ENCODE results near the gene CARD11. TPM values are rescaled to one million over a fixed set of nuclear protein-coding genes. Genes with fewer than 3 reads are reported as not detected.
"Not testable (repeated sequence)": the region's sequence is repeated elsewhere in the genome, so short reads cannot be mapped to it uniquely, and the experiment has no call there.

The CARD11 gene
- polyA plus RNA-seq, 1 donor: 4.8 TPM

DNA sequence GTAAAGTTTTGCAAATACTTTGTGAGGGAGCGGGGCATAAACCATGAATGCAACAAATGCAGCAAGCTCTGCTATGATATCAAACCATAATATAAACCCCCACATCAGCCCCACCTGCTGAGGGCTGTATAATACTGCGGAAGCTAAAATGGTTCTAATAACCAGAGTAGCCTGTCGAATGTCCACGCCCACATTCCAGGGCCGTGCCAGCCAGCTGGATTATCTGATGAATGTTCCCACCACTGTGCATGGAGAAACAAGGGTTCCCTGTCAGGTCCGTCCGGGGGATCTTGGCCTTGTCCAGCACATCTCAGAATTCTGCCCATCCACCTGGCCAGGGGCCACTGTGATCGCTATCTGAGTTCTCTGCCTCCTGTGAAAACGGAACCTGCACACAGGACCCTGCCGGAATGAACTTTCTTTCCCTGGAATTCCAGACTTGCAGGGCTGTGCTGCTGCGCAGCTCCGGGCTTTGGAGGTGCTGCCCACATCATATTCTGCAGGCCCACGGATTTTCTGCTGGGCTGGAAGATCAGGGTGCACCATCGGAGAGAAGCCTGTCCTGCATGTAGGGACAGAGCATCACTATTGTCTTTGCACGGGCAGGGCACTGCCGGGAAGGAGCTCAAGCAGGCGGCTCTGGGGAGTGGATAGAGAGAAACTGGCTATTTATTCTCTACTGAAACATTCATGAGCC is 122.6 kb downstream of the CARD11 start:
- Histone ChIP-seq H3K4me1 (ENCODE audit: control insufficient read depth, insufficient read depth, low read length) (no peaks in the 10 kb centered on the region), H3K36me3 (ENCODE audit: control insufficient read depth, insufficient read depth, low read length) (no peaks in the 10 kb centered on the region), H3K4me3 (ENCODE audit: low read length) (no peak overlapping the region), H3K27ac (ENCODE audit: low read length) (no peak overlapping the region), H3K27me3 (ENCODE audit: control insufficient read depth, insufficient read depth, low read length) (no peaks in the 10 kb centered on the region), H3K9me3 (ENCODE audit: control insufficient read depth, low read depth, low read length) (no peaks in the 10 kb centered on the region)
- no CpG with 5 or more reads among the region's 17 CpGs for WGBS (ENCODE audit: insufficient coverage, low lambda C conversion rate)
- no peak for DNase-seq

DNA sequence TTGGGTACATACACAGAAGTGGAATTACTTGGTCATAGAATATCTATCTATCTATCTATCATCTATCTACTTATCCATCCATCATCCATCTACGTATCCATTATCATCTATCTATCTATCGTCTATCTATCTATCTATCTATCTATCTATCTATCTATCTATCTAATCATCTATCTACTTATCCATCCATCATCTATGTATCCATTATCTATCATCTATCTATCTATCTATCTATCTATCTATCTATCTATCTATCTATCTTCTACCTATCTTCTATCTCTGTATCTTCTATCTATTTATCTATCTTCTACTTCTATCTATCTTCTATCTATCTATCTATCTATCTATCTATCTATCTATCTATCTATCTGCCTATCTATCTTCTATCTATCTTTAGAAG is 123.2 kb downstream of the CARD11 start:
- H3K4me1 ChIP-seq (ENCODE audit: control insufficient read depth, insufficient read depth, low read length); H3K27ac ChIP-seq (ENCODE audit: low read length); H3K36me3 ChIP-seq (ENCODE audit: control insufficient read depth, insufficient read depth, low read length); H3K9me3 ChIP-seq (ENCODE audit: control insufficient read depth, low read depth, low read length); H3K27me3 ChIP-seq (ENCODE audit: control insufficient read depth, insufficient read depth, low read length); H3K4me3 ChIP-seq (ENCODE audit: low read length); DNase-seq: not testable (repeated sequence)
- 95% methylated on average over 2 of the region's 2 CpGs for WGBS (ENCODE audit: insufficient coverage, low lambda C conversion rate)

DNA sequence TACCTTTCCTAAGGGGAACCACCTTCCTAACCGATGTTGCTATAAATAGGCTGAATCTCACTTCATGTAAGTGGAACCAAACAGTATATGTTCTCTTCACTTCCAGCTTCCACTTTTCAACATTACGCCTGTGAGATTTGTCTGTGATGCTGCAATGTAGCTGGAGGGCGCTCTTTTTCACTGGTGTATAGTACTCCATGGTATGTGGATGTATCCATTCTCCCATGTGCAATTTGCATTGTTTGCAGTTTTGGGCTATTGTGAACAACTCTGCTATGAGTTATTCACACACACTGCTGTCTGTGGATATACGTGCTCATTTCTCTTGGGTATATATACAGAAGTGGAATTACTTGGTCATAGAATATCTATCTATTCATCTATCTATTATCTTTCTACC is 123.6 kb downstream of the CARD11 start:
- WGBS (ENCODE audit: insufficient coverage, low lambda C conversion rate): no CpG with 5 or more reads among the region's 4 CpGs
- no peaks in the 10 kb centered on the region for H3K36me3 ChIP-seq (ENCODE audit: control insufficient read depth, insufficient read depth, low read length)
- no peaks in the 10 kb centered on the region for H3K4me1 ChIP-seq (ENCODE audit: control insufficient read depth, insufficient read depth, low read length)
- H3K27ac ChIP-seq (ENCODE audit: low read length): no peak overlapping the region
- DNase-seq: no peak
- H3K4me3 ChIP-seq (ENCODE audit: low read length): no peak overlapping the region
- H3K9me3 ChIP-seq (ENCODE audit: control insufficient read depth, low read depth, low read length): no peaks in the 10 kb centered on the region
- no peaks in the 10 kb centered on the region for H3K27me3 ChIP-seq (ENCODE audit: control insufficient read depth, insufficient read depth, low read length)

DNA sequence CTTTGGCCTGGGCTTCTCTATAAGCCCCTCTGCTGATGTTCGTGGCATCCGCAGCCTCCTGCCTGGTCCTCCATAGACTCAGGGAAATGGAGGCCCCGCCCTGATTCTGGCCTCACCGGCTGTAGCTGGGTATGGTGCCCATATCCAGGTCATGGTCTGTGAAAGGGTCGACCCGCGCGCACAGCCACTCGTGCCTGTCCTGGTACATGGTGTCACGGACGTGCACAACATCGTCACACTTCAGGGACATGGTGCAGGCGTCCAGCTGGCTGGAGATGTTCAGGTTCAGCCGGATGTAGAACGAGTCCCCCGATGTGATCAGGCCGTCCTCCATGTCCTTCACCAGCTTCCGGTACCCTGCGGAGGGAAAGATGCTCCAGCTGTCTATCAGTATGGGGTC is 124.4 kb downstream of the CARD11 start:
- no peak for DNase-seq
- H3K4me1 ChIP-seq (ENCODE audit: control insufficient read depth, insufficient read depth, low read length): no peaks in the 10 kb centered on the region
- H3K27me3 ChIP-seq (ENCODE audit: control insufficient read depth, insufficient read depth, low read length): no peaks in the 10 kb centered on the region
- WGBS (ENCODE audit: insufficient coverage, low lambda C conversion rate): no CpG with 5 or more reads among the region's 19 CpGs
- no peaks in the 10 kb centered on the region for H3K36me3 ChIP-seq (ENCODE audit: control insufficient read depth, insufficient read depth, low read length)
- no peaks in the 10 kb centered on the region for H3K9me3 ChIP-seq (ENCODE audit: control insufficient read depth, low read depth, low read length)
- H3K27ac ChIP-seq (ENCODE audit: low read length): no peak overlapping the region
- no peak overlapping the region for H3K4me3 ChIP-seq (ENCODE audit: low read length)

DNA sequence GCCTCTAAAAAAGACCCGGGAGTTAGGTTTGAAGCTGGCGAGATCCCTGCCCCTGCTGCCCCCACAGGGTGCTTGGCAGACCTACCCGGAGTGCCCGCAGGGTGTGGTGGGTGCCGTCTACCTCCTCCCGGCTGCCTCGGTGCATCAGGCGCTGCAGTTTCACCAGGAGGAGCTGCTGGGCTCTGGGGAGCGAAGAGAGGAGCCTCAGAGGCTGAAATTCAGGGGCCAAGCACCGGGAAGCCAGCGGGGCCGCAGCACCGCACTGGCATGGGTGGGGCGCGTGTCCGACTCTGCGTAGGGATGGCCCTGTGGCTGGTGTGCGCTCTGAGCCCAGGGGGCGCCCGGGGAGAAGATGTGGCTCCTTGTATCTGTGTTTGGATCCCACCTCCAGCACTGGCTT is 125.3 kb downstream of the CARD11 start:
- Histone ChIP-seq H3K27me3 (ENCODE audit: control insufficient read depth, insufficient read depth, low read length) (no peaks in the 10 kb centered on the region), H3K27ac (ENCODE audit: low read length) (no peak overlapping the region), H3K4me3 (ENCODE audit: low read length) (no peak overlapping the region), H3K9me3 (ENCODE audit: control insufficient read depth, low read depth, low read length) (no peaks in the 10 kb centered on the region), H3K4me1 (ENCODE audit: control insufficient read depth, insufficient read depth, low read length) (no peaks in the 10 kb centered on the region), H3K36me3 (ENCODE audit: control insufficient read depth, insufficient read depth, low read length) (no peaks in the 10 kb centered on the region)
- DNase-seq: no peak
- no CpG with 5 or more reads among the region's 20 CpGs for WGBS (ENCODE audit: insufficient coverage, low lambda C conversion rate)

DNA sequence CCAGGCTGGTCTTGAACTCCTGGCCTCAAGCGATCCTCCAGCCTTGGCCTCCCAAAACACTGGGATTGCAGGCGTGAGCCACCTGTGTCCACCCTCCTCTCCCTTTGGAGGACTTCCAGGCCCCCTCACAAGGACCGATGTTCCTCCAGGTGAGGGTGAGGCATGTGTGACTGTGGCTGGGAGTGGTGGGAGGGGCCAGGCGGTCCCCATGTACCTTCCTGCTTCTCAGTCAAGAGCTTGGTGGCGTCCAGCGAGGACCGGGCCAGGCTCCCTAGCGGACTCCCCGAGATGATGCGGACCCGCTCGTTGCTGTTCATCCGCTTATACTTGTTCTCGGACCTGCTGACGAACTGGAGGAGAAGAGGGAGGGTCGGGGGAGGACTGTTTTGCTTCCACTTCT is 128.6 kb downstream of the CARD11 start:
- no peaks in the 10 kb centered on the region for H3K9me3 ChIP-seq (ENCODE audit: control insufficient read depth, low read depth, low read length)
- H3K4me3 ChIP-seq (ENCODE audit: low read length): no peak overlapping the region
- no peaks in the 10 kb centered on the region for H3K4me1 ChIP-seq (ENCODE audit: control insufficient read depth, insufficient read depth, low read length)
- no peaks in the 10 kb centered on the region for H3K36me3 ChIP-seq (ENCODE audit: control insufficient read depth, insufficient read depth, low read length)
- no CpG with 5 or more reads among the region's 16 CpGs for WGBS (ENCODE audit: insufficient coverage, low lambda C conversion rate)
- no peak overlapping the region for H3K27ac ChIP-seq (ENCODE audit: low read length)
- no peak for DNase-seq
- no peaks in the 10 kb centered on the region for H3K27me3 ChIP-seq (ENCODE audit: control insufficient read depth, insufficient read depth, low read length)

DNA sequence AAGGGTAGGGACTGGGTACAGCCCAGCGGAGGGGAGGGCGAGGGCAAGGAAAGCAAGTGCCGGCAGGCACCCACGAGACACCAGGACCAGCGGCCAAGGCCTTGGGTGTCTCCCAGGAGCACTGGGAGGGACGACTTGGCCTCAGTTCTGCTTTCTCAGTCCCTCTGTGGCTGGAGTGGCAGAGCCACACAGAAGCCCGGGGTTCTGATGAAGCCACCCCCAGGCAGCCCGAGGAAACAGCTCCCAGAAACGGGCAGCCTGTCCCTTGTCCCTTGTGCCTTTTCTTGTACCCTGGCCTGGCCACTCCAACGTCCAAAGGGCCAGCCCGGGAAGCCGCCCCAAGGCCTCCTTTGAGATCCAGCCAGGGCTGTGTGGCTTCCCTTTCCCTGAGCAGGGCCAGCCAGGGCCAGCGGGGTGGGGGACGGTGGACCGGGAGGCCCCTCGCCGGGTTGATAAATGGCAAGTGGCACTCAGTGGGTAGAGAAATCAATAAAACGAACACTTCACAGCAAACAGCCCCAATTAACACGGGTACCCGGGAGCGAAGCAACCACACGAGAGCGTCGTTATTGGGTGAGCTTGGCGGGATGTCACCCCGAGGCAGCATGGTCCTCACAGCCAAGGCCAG is 129.8 kb downstream of the CARD11 start:
- no peaks in the 10 kb centered on the region for H3K9me3 ChIP-seq (ENCODE audit: control insufficient read depth, low read depth, low read length)

DNA sequence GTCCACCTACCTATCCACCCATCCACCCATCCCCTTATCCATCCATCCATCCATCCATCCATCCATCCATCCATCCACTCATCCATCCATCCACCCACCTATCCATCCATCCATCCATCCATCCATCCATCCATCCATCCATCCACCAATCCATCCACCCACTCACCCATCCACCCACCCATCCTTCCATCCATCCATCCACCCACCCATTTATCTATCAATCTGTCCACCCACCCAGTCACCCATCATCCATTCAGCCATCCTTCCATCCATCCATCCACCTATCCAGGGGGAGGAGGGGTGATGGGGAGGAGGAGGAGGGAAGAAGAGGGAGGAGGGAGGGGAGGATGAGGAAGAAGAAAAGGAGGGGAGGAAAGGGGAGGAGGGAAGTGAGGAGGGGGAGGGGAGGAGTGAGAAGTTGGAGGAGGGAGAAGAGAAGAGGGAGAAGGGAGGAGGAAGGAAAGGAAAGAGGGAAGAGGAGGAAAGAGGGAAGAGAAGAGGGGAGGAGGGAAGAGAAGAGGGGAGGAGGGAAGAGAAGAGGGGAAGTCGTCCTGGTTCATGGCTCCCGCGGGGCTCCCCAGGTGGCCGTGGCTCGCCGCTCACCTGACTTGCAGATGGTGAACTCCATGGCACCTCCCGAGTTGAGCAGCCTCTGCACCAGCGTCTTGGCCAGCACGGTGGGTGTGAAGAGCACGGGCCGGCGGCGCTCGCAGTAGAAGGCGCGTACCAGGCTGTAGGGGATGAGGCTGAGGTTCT is 130.8 kb downstream of the CARD11 start:
- H3K4me3 ChIP-seq (ENCODE audit: low read length): no peak overlapping the region
- DNase-seq: no peak
- H3K4me1 ChIP-seq (ENCODE audit: control insufficient read depth, insufficient read depth, low read length): no peaks in the 10 kb centered on the region
- H3K9me3 ChIP-seq (ENCODE audit: control insufficient read depth, low read depth, low read length): no peaks in the 10 kb centered on the region
- no CpG with 5 or more reads among the region's 16 CpGs for WGBS (ENCODE audit: insufficient coverage, low lambda C conversion rate)
- no peaks in the 10 kb centered on the region for H3K36me3 ChIP-seq (ENCODE audit: control insufficient read depth, insufficient read depth, low read length)
- no peak overlapping the region for H3K27ac ChIP-seq (ENCODE audit: low read length)
- H3K27me3 ChIP-seq (ENCODE audit: control insufficient read depth, insufficient read depth, low read length): no peaks in the 10 kb centered on the region

More for the DNA sequence above, 129.8 kb downstream of the CARD11 start:
- Histone ChIP-seq H3K4me1 (ENCODE audit: control insufficient read depth, insufficient read depth, low read length) (no peaks in the 10 kb centered on the region), H3K27me3 (ENCODE audit: control insufficient read depth, insufficient read depth, low read length) (no peaks in the 10 kb centered on the region), H3K36me3 (ENCODE audit: control insufficient read depth, insufficient read depth, low read length) (no peaks in the 10 kb centered on the region), H3K4me3 (ENCODE audit: low read length) (no peak overlapping the region), H3K27ac (ENCODE audit: low read length) (no peak overlapping the region)
- no peak for DNase-seq
- WGBS (ENCODE audit: insufficient coverage, low lambda C conversion rate): no CpG with 5 or more reads among the region's 26 CpGs

DNA sequence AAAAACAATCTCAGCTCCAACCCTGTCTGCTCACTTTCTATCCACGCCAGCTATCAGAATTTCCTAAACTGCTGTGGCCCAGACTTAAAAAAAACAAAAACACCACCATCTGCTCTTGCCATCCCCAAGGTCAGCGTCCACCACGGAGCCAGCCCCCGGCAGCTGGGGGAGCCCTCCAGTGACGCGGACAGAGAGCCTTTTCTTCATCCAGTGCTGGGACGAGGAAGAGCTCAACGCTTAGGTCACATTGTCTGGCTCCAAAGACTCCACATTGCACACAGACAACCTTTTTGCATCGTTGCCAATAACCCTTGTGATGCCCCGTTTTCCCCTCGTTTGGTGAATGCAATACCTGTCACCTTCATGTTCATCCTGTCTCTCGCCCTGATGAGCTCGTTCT is 132.2 kb downstream of the CARD11 start:
- Histone ChIP-seq H3K9me3 (ENCODE audit: control insufficient read depth, low read depth, low read length) (no peaks in the 10 kb centered on the region), H3K36me3 (ENCODE audit: control insufficient read depth, insufficient read depth, low read length) (no peaks in the 10 kb centered on the region), H3K4me3 (ENCODE audit: low read length) (no peak overlapping the region), H3K27ac (ENCODE audit: low read length) (no peak overlapping the region), H3K4me1 (ENCODE audit: control insufficient read depth, insufficient read depth, low read length) (no peaks in the 10 kb centered on the region), H3K27me3 (ENCODE audit: control insufficient read depth, insufficient read depth, low read length) (no peaks in the 10 kb centered on the region)
- no CpG with 5 or more reads among the region's 13 CpGs for WGBS (ENCODE audit: insufficient coverage, low lambda C conversion rate)
- no peak for DNase-seq

DNA sequence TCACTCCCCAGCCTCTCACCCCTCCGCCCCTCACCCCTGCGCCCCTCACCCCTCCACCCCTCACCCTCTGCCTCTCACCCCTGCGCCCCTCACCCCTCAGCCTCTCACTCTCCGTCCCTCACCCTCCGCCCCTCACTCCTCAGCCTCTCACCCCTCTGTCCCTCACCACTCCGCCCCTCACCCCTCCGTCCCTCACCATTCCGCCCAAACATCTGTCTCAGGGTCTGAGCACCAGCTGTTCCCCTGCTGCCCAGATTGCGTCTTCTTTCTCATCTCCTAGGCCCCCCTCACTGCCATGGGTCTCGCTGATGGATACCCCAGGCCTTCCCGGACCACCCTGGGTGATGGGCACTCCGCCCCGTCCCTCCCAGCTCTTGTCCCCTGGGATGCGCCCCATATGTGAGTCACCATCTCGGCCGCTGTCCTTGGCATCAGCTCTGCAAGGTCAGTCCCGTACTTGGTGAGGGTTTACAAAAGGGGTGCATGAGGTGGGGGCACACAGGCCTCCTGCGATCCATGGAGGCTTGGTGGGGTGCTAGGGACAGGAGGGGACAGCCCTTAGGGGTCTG is 134.1 kb downstream of the CARD11 start:
- Histone ChIP-seq H3K27me3 (ENCODE audit: control insufficient read depth, insufficient read depth, low read length) (no peaks in the 10 kb centered on the region), H3K4me3 (ENCODE audit: low read length) (no peak overlapping the region), H3K27ac (ENCODE audit: low read length) (no peak overlapping the region), H3K36me3 (ENCODE audit: control insufficient read depth, insufficient read depth, low read length) (no peaks in the 10 kb centered on the region), H3K9me3 (ENCODE audit: control insufficient read depth, low read depth, low read length) (no peaks in the 10 kb centered on the region), H3K4me1 (ENCODE audit: control insufficient read depth, insufficient read depth, low read length) (no peaks in the 10 kb centered on the region)
- no peak for DNase-seq
- WGBS (ENCODE audit: insufficient coverage, low lambda C conversion rate): 100% methylated on average over 1 of the region's 18 CpGs
